Gastroesophageal sphincter (tissue), 4 donors: ENCODE measurements around the gene CEMIP. TPM values are rescaled to one million over a fixed set of nuclear protein-coding genes. Genes with fewer than 3 reads are reported as not detected.

Experiments
- ATAC-seq: fragments of 150-250 bp; one replicate; pipeline ENCODE4 v1.9.1; 2016; ENCODE audit warnings: mild to moderate bottlenecking, moderate library complexity
- H3K27ac ChIP-seq, 4 donors: fragments of 200-600 bp; sonication (generic) in 3 of 4; 1 replicate in 3 of 4; 2 replicates in 1 of 4; pipeline ENCODE4 v1.5.1; 2016 to 2019
- H3K27me3 ChIP-seq: fragments of 200-600 bp; sonication (generic); one replicate; pipeline ENCODE4 v1.5.1; 2019
- H3K36me3 ChIP-seq, 2 donors: fragments of 200-600 bp; sonication (generic); one replicate each; pipeline ENCODE4 v1.5.1; 2019; ENCODE audit warnings: control low read depth in 1 of 2
- H3K4me1 ChIP-seq, 3 donors: fragments of 200-600 bp; sonication (generic); 1 replicate in 2 of 3; 2 replicates in 1 of 3; pipeline ENCODE4 v1.5.1; 2016 to 2019; ENCODE audit warnings: control low read depth in 2 of 3
- H3K4me3 ChIP-seq, 2 donors: fragments of 200-600 bp; sonication (generic); one replicate each; pipeline ENCODE4 v1.5.1; 2019; ENCODE audit warnings: mild to moderate bottlenecking in 1 of 2, moderate library complexity in 1 of 2
- H3K9me3 ChIP-seq, 3 donors: fragments of 200-600 bp; sonication (generic); one replicate each; pipeline ENCODE4 v1.5.1; 2017 to 2019; ENCODE audit warnings: control low read depth in 2 of 3
- EP300 ChIP-seq: sonication (generic); formaldehyde crosslinking; IDR thresholded peaks from one replicate; pipeline ENCODE4 v1.6.1; 2017; ENCODE audit warnings: antibody characterized with exemption, mild to moderate bottlenecking
- POLR2A ChIP-seq, 2 donors: fragments of 450-650 bp; IDR thresholded peaks; one replicate each; pipeline ENCODE4 v1.6.1; 2017; ENCODE audit warnings: antibody characterized with exemption in 2 of 2, mild to moderate bottlenecking in 2 of 2, moderate library complexity in 1 of 2
- POLR2AphosphoS5 ChIP-seq: sonication (generic); formaldehyde crosslinking; IDR thresholded peaks from one replicate; pipeline ENCODE4 v1.6.1; 2017; ENCODE audit warnings: antibody characterized with exemption
- WGBS, 2 donors: methylation state at CpG; one replicate each; pipeline ENCODE4 v1.1.5; 2018; ENCODE audit warnings: low coverage in 1 of 2; 5-methylcytosine and 5-hydroxymethylcytosine counted together
- total RNA-seq, 4 donors: library from RNA; depleted of rRNA; stranded (reverse); fragments of >200 nt; gene quantifications; one replicate each; pipeline ENCODE4 v1.1.0, GENCODE V29; 2016
- TF ChIP-seq, protein P1 (sequence below), 4 experiments: fragments of 200-600 bp in 2 of 4; fragments of 450-650 bp in 2 of 4; sonication (generic) in 1 of 4; IDR thresholded peaks; one replicate each; pipeline ENCODE4 v1.5.1; 2017 to 2019; ENCODE audit warnings: antibody characterized with exemption in 4 of 4, mild to moderate bottlenecking in 2 of 4, moderate library complexity in 2 of 4

Gene CEMIP, protein sequence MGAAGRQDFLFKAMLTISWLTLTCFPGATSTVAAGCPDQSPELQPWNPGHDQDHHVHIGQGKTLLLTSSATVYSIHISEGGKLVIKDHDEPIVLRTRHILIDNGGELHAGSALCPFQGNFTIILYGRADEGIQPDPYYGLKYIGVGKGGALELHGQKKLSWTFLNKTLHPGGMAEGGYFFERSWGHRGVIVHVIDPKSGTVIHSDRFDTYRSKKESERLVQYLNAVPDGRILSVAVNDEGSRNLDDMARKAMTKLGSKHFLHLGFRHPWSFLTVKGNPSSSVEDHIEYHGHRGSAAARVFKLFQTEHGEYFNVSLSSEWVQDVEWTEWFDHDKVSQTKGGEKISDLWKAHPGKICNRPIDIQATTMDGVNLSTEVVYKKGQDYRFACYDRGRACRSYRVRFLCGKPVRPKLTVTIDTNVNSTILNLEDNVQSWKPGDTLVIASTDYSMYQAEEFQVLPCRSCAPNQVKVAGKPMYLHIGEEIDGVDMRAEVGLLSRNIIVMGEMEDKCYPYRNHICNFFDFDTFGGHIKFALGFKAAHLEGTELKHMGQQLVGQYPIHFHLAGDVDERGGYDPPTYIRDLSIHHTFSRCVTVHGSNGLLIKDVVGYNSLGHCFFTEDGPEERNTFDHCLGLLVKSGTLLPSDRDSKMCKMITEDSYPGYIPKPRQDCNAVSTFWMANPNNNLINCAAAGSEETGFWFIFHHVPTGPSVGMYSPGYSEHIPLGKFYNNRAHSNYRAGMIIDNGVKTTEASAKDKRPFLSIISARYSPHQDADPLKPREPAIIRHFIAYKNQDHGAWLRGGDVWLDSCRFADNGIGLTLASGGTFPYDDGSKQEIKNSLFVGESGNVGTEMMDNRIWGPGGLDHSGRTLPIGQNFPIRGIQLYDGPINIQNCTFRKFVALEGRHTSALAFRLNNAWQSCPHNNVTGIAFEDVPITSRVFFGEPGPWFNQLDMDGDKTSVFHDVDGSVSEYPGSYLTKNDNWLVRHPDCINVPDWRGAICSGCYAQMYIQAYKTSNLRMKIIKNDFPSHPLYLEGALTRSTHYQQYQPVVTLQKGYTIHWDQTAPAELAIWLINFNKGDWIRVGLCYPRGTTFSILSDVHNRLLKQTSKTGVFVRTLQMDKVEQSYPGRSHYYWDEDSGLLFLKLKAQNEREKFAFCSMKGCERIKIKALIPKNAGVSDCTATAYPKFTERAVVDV (N-terminal part only)
- under 1 TPM in 2 of 4 donors, not detected in 2; 0.35 to 0.54 TPM for total RNA-seq

DNA sequence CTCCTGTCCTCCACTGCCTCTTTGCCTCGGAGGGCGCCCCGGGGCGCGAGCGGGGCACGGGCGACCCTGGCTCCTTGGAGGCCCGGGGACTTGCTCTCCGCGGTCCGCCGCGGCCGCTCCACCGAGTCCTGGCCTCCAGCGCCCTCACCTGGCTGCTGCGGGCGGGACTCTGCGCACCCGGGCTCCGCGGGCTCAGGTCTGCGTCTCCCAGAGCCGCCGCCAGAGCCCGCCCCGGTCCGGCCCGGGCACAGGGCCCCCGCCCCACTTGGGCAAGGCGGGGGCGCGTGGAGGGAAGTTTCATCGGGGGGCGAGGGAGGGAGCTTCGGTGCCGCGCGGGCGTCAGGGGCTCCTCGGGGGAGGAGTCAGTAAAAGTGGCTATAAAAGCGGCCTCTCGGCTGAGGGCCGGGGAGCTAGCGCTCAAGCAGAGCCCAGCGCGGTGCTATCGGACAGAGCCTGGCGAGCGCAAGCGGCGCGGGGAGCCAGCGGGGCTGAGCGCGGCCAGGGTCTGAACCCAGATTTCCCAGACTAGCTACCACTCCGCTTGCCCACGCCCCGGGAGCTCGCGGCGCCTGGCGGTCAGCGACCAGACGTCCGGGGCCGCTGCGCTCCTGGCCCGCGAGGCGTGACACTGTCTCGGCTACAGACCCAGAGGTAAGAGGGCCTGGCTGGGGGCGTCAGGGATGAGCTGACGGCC, at the start of gene CEMIP:
Gene CEMIP (plus strand): TSS at position 407 of the 694 bp plus-strand sequence. CDS start 94,510 bp downstream, outside the sequence.
- no CpG with 5 or more reads among the region's 75 CpGs for WGBS, 2 donors
- Histone ChIP-seq H3K36me3 (no peaks in the 10 kb centered on the region), H3K4me1 (peaks cover 0 to 38% (median 15%) of the 10 kb centered on the region in 3 donors), H3K4me3 (peak within 1 kb of the TSS; percentile 28 to 62), H3K27me3 (peaks cover 52% of the 10 kb centered on the region), H3K9me3 (no peaks in the 10 kb centered on the region), H3K27ac (no peak within 1 kb of the TSS)
- TF ChIP-seq EP300: no peak
- no peak for TF ChIP-seq POLR2AphosphoS5
- TF ChIP-seq, protein P1, sequence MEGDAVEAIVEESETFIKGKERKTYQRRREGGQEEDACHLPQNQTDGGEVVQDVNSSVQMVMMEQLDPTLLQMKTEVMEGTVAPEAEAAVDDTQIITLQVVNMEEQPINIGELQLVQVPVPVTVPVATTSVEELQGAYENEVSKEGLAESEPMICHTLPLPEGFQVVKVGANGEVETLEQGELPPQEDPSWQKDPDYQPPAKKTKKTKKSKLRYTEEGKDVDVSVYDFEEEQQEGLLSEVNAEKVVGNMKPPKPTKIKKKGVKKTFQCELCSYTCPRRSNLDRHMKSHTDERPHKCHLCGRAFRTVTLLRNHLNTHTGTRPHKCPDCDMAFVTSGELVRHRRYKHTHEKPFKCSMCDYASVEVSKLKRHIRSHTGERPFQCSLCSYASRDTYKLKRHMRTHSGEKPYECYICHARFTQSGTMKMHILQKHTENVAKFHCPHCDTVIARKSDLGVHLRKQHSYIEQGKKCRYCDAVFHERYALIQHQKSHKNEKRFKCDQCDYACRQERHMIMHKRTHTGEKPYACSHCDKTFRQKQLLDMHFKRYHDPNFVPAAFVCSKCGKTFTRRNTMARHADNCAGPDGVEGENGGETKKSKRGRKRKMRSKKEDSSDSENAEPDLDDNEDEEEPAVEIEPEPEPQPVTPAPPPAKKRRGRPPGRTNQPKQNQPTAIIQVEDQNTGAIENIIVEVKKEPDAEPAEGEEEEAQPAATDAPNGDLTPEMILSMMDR (IDR thresholded peaks at IDR 0.05): peak; percentile 84 to 96 (median 88)
- no peak for TF ChIP-seq POLR2A (IDR thresholded peaks at IDR 0.05)
- peak; percentile 84 for ATAC-seq

DNA sequence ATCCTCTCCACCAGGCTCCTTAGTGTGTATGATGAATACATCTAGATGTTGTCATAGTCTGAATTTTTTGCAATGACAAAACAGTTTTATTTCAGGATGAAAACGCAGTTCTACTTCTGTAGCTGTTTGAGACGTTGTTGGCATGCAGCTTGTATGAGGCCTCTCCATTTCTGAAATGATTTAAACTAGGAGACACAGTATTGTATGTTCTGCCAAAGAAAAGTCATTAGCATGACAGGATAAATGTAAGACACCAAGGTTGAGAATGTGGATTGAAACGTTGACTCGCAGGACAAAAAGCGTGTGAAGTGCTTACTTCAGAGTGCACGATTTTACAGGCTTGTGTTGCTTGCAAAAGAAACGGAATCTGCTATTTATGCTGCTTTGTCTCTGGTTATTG, 48.8 kb upstream of the CEMIP start:
- no peak for TF ChIP-seq POLR2AphosphoS5
- TF ChIP-seq EP300: no peak
- TF ChIP-seq POLR2A (IDR thresholded peaks at IDR 0.05): no peak
- TF ChIP-seq, protein P1 (IDR thresholded peaks at IDR 0.05): no peak
- H3K9me3 ChIP-seq: no peaks in the 10 kb centered on the region
- H3K36me3 ChIP-seq: no peaks in the 10 kb centered on the region
- no peaks in the 10 kb centered on the region for H3K27me3 ChIP-seq
- WGBS, 2 donors: 34 to 51% methylated on average over 7 of the region's 7 CpGs
- H3K4me3 ChIP-seq: no peak overlapping the region
- peak overlapping the region; percentile 44 to 68 (median 60) for H3K27ac ChIP-seq
- ATAC-seq: no peak
- peaks cover 0 to 66% (median 11%) of the 10 kb centered on the region in 3 donors for H3K4me1 ChIP-seq

DNA sequence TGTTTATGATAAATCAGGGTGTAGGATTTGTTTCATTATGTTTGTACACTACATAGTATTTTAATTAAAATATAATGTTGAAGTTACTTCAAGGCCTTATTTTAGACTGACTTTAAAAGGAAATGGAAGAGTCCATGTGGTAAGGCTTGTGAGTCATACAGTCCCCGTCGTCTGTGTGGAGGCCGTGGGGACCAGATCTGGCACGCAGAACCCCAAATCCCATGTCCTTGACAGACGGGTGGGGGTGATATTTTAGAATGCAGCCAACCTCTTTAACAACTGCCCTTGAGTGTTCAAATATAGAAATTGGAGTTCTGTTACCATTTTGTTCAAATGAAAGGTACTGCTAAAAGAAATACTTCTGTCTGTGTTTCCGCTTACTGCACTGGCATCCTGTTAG, 48.2 kb upstream of the CEMIP start:
- no peak for ATAC-seq
- Histone ChIP-seq H3K9me3 (no peaks in the 10 kb centered on the region), H3K4me1 (peaks cover 0 to 72% (median 11%) of the 10 kb centered on the region in 3 donors), H3K27me3 (no peaks in the 10 kb centered on the region), H3K36me3 (no peaks in the 10 kb centered on the region), H3K4me3 (no peak overlapping the region), H3K27ac (peak overlapping the region; percentile 44 to 68 (median 60))
- WGBS, 2 donors: 44 to 51% methylated on average over 6 of the region's 6 CpGs
- TF ChIP-seq, protein P1 (IDR thresholded peaks at IDR 0.05): no peak
- no peak for TF ChIP-seq POLR2AphosphoS5
- no peak for TF ChIP-seq EP300
- TF ChIP-seq POLR2A (IDR thresholded peaks at IDR 0.05): no peak

DNA sequence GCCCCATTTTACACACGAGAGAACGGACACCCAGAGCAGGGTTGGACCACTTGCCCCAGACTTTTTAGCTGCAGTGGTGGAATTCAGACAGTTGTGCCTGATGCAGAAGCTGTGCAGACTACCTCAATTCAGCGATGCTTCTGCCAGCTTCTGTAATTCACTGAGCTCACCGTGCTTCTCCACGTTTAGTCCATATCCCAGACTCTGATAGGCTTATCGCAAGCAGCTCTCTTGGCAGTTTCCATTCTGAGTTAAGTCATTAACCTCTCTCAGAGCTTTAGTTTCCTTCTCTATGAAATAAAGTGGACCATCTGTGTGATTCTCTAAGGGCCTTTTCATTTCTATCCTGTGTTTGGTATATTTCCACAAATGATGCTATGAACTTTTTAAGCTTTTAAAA, 47.0 kb upstream of the CEMIP start:
- peaks cover 2 to 76% (median 15%) of the 10 kb centered on the region in 3 donors for H3K4me1 ChIP-seq
- TF ChIP-seq POLR2AphosphoS5: no peak
- TF ChIP-seq EP300: no peak
- TF ChIP-seq, protein P1 (IDR thresholded peaks at IDR 0.05): no peak
- TF ChIP-seq POLR2A (IDR thresholded peaks at IDR 0.05): no peak
- H3K27ac ChIP-seq: peak overlapping the region in 3 of 4 donors; percentile 64 to 71 (median 69)
- no peaks in the 10 kb centered on the region for H3K9me3 ChIP-seq
- no peaks in the 10 kb centered on the region for H3K27me3 ChIP-seq
- ATAC-seq: no peak
- no peak overlapping the region for H3K4me3 ChIP-seq
- 17 to 47% methylated on average over 4 to 6 of the region's 6 CpGs for WGBS, 2 donors
- H3K36me3 ChIP-seq: no peaks in the 10 kb centered on the region
